OCI-LY1 (cell line): ENCODE results near the gene BTG3.

ENCODE experiments used
- CTCF ChIP-seq: fragments of 200-600 bp; sonication (generic), shearing (Covaris generic); IDR thresholded peaks from 2 replicates; pipeline ENCODE4 v1.5.1; 2017; ENCODE audit warnings: mild to moderate bottlenecking, antibody characterized with exemption, low read length, moderate library complexity, mixed read lengths
- EZH2 ChIP-seq: fragments of 200-600 bp; sonication (generic), shearing (Covaris generic); IDR thresholded peaks from 2 replicates; pipeline ENCODE4 v1.8.0; 2017; ENCODE audit warnings: borderline replicate concordance, mixed run types, mild to moderate bottlenecking, antibody characterized with exemption, low read length, moderate library complexity, mixed read lengths

- TF ChIP-seq CTCF (no peak), EZH2 (no peak)
These were observed 46.2 kb upstream of the BTG3 start for GRCh38 chr21:17658931-17659330.
